HG03097 (cell line): ENCODE results near the gene KDM4B.

Experiments
- ATAC-seq: cut with Tn5 transposase; IDR thresholded peaks from one replicate; pipeline ENCODE4 v1.9.1; 2021; ENCODE audit not compliant: unreplicated experiment, low FRiP score

KDM4B gene

DNA sequence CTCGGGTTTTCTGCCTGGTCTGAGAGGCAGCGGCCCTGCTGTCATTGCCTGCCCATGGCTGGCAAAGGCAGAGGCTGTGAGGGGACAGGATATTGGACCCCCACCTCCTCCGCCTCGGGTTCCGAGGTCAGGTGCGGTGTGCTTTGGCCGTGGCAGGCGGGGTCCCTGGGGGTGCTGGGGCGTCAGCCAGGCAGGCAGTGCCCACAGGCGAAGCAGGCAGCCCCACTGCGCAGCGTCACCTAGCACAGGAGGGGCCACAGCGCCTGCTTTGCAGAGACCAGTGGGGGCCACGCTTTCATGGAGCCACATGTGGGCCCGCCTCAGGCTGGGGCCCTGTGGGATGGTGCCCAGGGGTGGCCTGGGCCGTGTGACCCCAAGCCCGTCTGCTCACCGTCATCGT is 96.0 kb downstream of the KDM4B start:
- ATAC-seq: no peak

DNA sequence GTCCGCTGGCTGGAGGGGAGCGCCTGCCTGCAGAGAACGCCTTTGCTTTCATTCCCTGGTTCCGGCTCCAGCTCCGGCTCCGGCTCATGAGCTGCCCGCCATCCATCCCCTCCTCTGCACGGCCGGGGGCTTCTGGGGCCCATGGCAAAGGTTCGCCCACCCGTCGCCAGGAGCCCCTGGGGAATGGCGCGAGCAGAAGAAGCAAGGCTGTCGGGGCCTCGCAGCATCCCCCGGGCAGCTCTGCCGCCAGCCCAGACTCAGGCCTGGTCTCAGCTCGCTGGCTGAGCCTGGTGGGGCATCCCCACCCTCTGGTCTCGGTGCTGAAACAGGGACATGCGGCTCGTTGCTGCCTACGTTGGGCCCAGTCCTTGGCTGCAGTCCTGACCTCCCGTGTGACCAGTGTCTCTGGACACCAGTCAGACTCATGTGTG is 96.8 kb downstream of the KDM4B start:
- no peak for ATAC-seq

DNA sequence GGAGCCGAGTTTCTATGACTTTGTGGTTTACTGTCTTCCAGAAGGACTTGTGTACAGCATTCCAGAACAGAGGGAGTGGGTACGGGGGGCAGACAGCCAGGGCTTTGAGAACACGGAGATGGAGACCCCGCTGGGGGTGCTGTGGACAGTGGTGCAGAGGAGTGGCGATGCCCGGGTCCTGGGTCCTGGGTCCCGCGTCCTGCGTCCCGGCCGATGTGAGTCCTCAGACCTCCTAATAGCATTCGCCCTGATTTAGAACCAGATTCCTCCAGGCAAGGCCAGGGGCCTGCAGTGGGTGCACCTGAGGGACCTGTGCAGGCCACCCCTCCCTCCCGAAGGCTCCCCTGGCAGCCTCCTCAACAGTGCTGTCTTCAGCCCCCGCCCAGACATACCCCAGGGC is 97.9 kb downstream of the KDM4B start:
- ATAC-seq: no peak

GRCh38 chr19:5067678-5068077 is 98.8 kb downstream of the KDM4B start:
- no peak for ATAC-seq

DNA sequence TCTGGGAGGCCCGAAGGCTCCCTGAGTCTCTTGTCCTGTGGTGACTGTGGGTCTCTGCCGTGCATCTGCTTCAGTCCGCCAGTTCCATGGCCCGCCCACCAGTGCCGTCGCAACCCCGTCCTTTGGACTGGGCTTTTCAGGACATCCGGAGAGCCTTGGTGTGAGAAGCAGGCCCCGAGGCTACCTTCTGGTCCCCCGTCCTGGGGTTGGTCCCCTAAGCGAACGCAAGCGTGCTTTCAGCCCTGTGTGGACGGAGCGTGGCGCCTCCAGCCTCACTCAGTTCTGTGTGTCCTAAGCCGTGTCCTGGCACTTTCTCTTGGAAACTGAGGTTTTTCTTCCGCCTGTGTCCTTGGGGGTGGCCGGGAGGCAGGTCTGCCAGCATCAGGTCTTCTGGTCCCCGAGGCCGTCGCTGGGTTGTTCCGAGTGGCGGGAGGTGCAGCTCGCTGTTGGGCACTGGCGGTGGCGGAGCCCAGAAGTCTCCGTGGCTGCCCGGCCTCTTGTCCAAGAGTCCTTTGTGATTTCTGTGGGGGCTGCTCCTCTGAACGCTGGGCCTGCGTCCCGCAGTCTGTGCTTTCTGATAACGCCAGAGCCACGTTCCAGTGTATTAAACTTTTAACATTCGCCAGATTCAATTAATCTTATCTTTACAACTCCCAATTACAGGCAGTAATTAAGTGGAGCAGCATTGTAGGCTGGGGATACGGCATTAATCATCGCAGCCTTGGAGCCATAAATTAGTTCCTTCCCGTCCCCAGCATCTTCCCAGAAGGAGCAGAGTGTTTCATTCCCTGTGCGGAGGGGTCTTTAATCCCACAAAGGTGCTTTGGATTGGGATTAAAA is 99.5 kb downstream of the KDM4B start:
- no peak for ATAC-seq

DNA sequence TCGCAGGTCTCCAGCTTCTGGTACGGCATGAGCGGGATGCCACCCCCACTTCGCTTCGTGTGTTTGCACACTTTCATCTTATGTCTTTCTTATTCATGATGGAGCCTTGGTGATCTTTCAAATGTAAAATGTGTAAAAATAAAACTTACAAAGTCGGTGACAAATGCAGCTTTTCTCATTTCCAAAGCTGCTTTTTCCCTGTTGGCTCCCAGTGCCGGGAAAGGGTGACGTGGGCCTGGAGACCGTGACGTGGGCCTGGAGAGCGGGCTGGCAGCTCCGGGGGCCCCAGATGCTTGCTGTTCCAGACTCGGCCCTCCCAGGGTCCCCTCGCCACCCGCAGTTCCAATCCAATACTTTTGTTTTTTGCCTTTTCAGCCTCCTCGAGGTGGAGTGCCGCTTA is 101.4 kb downstream of the KDM4B start:
- no peak for ATAC-seq

- no peak for ATAC-seq
Observed at GRCh38 chr19:5070930-5071329, 102.0 kb downstream of the KDM4B start.

DNA sequence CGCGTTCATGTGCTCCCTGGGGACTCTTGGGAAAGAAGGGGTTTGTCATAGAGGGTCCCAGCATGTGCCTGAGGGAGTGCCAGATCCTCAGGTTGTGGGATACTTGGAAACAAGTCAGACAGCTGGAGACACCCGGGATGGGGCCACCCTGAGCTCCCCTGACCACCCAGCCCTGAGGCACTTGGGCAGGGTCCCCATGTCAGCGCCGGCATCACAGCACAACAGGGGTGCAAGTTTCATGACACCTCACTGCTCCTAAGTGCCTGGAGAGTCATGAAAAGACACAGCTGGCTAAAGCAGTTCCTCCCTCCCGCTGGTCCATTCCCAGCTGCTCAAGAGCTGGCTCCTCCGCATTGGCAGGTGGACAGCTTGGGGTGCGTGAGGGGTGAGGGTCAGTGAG is 102.7 kb downstream of the KDM4B start:
- no peak for ATAC-seq

DNA sequence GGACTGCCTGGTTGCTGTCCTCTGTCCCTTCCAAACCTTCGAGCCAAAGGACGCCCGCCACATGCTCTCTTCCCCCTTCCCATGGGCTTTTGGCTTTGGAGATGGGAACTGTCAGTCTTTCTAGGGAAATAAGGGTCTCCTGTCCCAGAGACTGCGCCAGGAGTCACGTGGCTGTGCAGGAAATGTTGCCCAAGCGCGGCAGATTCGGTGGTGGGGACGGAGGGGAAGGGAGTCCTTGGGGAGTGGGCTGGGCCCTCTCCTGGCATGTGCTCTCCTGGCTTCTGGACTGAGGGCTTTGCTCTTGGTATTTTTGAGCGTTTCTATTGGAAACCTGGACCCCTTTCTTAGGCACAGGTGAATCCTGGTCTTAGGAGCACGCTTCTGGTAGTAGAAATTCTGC is 103.2 kb downstream of the KDM4B start:
- ATAC-seq: no peak

DNA sequence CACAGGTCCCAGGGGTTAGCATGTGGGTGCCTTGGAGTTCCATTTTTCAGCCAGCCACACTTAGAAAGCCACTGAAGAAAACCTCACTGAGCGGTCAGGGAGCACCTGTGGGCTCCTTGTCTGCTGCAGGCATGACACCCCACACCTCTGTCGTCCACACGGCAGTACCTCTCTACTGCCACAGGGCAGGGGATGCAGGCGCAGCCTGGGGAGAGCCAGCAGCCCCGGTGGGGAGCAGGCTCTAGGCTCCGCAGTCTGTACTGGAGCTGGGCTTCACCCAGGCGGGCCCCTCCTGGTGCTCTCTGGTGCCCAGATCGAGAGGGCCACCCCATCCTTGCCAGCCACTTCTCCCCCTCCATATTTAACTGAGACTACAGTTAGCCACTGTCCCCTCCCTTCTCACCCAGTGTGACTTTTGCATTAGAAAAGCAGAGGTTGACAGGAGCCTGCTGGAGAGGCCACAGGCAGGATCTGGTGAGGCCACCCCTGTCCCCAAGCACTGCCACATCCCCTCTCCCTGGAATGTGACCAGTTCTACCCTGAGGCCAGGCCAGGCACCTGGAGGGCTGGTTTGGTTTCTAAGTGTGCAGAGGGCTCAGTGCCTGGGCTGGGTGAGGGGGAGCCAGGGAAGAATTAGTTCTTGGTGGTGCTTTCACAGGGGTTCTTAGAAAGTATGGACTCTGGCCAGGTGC is 104.4 kb downstream of the KDM4B start:
- ATAC-seq: no peak

DNA sequence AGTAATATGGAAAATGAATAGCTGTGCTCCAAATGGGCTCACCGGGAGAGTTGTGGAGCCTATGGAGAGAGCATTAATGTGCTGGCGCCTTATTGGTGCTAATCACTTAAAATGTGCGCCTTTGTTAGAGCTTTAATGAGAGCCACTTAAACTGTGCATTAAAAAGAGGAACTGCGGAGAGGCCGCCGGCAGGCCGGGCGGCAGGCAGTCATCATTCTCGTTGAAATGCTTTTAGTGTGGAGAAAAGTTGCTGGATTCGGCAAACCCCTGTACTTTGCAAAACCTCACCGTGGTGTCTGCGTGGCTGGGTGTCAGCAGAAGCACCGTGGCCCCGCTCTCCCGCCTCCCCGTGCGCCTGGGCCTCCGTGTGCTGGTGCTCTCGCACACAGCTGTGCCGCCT is 105.5 kb downstream of the KDM4B start:
- ATAC-seq: no peak

GRCh38 chr19:5074830-5075394 is 106.0 kb downstream of the KDM4B start:
- no peak for ATAC-seq

DNA sequence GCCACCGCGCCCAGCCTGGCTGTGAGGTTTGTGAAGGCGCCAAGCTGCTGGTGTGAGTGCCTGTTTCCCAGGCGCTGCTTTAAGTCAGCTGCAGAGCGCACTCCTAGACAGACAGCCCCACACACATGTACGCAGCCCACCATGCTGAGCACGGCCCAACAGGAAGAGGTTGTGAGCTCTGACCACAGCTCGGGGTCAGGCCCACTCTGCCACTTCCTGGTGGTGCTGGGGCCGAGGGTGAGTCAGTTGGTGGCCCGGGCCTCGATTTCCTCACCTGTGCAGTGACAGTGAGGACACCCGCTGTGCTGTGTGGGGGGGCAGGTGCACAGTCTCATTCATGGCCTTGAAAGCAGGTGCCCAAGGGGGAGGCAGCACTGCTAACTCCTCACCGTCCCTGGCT is 106.7 kb downstream of the KDM4B start:
- ATAC-seq: no peak

DNA sequence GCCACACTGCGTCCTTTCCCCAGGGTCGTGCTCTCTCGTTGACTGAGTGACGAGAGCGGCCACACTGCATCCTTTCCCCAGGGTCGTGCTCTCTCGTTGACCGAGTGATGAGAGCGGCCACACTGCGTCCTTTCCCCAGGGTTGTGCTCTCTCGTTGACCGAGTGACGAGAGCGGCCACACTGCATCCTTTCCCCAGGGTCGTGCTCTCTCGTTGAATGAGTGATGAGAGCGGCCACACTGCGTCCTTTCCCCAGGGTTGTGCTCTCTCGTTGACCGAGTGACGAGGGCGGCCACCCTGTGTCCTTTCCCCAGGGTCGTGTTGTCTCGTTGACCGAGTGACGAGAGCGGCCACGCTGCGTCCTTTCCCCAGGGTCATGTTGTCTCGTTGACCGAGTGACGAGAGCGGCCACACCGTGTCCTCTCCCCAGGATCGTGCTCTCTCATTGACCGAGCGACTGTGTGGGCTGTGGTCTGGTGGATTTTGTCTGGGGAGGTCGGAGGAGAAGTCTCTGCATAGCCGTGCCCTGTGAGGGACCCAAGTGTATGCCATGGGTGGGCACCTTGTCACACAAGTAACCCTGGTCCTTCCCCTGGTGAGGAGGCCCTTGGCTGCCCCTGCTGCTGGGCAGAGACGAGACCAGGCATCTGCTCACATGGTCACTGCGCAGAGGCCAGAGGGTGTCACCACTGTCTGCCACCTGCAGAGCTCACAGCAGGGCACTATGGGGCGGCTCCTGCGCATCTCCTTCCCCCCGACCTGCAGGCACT is 107.7 kb downstream of the KDM4B start:
- ATAC-seq: no peak

DNA sequence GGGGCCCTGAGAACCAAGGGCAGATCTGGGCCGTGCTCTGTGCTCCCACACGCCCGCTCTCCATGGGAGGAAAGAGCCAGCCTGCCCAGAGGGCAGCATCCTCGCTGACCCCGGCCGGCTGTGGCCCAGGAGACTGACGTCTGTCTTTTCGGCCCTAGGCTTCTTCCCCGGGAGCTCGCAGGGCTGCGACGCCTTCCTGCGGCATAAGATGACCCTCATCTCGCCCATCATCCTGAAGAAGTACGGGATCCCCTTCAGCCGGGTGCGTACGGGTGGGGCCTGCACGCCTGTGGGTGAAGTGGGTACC is 108.2 kb downstream of the KDM4B start:
- ATAC-seq: no peak

- no peak for ATAC-seq
Observed at GRCh38 chr19:5078182-5078581, 109.3 kb downstream of the KDM4B start.

DNA sequence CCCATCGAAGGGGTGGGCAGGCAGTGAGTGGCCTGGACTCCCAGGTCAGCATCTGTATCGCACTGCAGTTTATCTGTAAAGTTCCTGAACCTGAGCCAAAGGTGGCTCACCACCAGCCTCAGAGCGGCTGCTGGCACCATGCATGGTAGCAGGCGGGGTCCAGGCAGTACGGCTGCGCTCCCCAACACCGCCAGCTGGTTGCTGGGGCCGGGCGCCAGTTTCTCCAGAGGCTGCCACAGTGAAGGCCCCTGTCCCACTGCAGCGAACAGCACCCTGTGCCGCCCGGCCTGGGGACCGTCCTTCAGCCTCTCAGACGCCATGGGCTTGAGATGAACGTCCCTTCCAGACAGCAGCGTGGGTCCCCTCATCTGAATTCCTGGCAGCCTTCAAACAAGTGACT is 109.8 kb downstream of the KDM4B start:
- no peak for ATAC-seq

- ATAC-seq: no peak
Observed at GRCh38 chr19:5079071-5079774, 110.3 kb downstream of the KDM4B start.

GRCh38 chr19:5080030-5080654 is 111.2 kb downstream of the KDM4B start:
- no peak for ATAC-seq

DNA sequence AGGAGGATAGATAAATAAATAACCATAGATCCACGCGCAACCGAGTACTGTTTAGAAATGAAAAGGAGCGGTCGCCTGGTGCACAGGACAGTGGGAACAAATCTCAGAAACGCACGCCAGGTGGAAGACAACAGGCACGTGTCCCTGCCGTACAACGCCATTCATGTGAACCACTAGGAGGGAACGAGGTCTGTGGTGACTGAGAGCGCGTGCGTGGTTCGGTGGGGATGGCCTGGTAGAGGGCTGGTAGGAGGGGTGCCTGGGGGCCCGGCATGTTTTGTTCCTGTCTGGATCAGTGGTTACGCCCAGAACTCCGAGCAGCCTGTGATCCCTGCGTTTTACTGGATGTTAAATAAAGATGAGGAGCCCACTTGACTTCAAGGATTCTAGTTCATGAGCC is 111.9 kb downstream of the KDM4B start:
- no peak for ATAC-seq
